HT1080 (cell line): ENCODE data around the gene TCAF1. TPM values are rescaled to one million over a fixed set of nuclear protein-coding genes. Genes with fewer than 3 reads are reported as not detected.

Experiments used
- total RNA-seq: library from RNA; depleted of rRNA; stranded (reverse); fragments of >200 nt; shearing (Covaris generic); gene quantifications from 2 replicates; pipeline ENCODE4 v1.2.3, GENCODE V29; 2014; rRNA removed

Gene TCAF1
- total RNA-seq, 1 experiment from 2014 or later: 16.7 TPM

Other genes with a start within 250 kb of the TCAF1 start
- gene CTAGE6, start 144.5 kb downstream of the TCAF1 start, total RNA-seq: not detected in 2 replicates
- not detected in 2 replicates for gene OR2F2, start 33.1 kb upstream of the TCAF1 start, total RNA-seq
- gene OR2F1, start 52.7 kb upstream of the TCAF1 start, total RNA-seq: not detected in 2 replicates
- gene OR6B1, start 98.1 kb upstream of the TCAF1 start, total RNA-seq: not detected in 2 replicates
- gene OR2A5, start 146.8 kb upstream of the TCAF1 start, total RNA-seq: not detected in 2 replicates
- not detected in 2 replicates for gene OR2A25, start 167.6 kb upstream of the TCAF1 start, total RNA-seq
- gene OR2A12, start 184.1 kb upstream of the TCAF1 start, total RNA-seq: not detected in 2 replicates
- gene OR2A2, start 207.4 kb upstream of the TCAF1 start, total RNA-seq: not detected in 2 replicates
- gene OR2A14, start 221.0 kb upstream of the TCAF1 start, total RNA-seq: not detected in 2 replicates